GM12801 (cell line): Measurements from ENCODE around the gene RCN1.

ENCODE experiments used
- TF ChIP-seq, protein P1 (sequence below): IDR thresholded peaks from one replicate; pipeline ENCODE4 v1.5.1; 2011; ENCODE audit warnings: control low read depth; ENCODE audit not compliant: insufficient read length; ENCODE audit errors: extremely low read depth

The RCN1 gene

DNA sequence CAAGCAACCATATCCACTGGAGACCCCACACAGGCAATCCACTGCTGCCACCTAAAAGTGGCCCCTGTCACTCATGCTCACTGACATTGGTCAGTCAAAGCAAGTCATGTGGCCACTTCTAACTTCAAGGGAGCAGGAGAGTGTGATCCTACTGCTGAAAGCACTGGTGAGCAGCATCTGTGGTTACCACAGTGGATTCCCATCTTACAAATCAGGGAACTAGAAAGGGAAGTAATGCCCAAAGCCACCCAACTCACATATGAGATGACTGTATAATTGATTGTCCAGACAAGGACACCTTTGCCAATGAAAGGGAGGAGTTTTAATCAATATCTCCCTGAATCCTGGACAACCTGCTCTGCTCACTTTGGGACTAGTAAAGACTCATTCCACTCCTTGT is 17.7 kb downstream of the RCN1 start:
- TF ChIP-seq, protein P1, sequence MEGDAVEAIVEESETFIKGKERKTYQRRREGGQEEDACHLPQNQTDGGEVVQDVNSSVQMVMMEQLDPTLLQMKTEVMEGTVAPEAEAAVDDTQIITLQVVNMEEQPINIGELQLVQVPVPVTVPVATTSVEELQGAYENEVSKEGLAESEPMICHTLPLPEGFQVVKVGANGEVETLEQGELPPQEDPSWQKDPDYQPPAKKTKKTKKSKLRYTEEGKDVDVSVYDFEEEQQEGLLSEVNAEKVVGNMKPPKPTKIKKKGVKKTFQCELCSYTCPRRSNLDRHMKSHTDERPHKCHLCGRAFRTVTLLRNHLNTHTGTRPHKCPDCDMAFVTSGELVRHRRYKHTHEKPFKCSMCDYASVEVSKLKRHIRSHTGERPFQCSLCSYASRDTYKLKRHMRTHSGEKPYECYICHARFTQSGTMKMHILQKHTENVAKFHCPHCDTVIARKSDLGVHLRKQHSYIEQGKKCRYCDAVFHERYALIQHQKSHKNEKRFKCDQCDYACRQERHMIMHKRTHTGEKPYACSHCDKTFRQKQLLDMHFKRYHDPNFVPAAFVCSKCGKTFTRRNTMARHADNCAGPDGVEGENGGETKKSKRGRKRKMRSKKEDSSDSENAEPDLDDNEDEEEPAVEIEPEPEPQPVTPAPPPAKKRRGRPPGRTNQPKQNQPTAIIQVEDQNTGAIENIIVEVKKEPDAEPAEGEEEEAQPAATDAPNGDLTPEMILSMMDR: no peak

DNA sequence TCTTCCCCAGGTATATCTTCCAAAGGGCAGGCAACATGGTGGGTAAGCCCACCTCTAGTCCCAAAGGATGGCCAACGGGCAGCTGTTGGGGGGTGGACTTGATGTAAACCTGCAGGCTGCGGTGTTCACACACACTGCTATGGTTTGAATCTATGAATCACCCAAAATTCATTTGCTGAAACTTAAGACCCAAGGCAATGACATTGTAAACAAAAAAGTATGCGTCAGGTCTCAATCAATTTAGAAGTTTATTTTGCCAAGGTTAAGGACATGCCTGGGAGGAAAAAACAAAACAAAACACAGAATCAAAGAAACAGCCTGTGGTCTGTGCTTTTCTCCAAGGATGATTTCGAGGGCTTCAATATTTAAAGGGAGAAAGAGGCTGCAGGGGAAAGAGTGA is 18.3 kb downstream of the RCN1 start:
- TF ChIP-seq, protein P1: no peak

- TF ChIP-seq, protein P1: no peak
Measured at GRCh38 chr11:32109592-32109991, 18.7 kb downstream of the RCN1 start.

DNA sequence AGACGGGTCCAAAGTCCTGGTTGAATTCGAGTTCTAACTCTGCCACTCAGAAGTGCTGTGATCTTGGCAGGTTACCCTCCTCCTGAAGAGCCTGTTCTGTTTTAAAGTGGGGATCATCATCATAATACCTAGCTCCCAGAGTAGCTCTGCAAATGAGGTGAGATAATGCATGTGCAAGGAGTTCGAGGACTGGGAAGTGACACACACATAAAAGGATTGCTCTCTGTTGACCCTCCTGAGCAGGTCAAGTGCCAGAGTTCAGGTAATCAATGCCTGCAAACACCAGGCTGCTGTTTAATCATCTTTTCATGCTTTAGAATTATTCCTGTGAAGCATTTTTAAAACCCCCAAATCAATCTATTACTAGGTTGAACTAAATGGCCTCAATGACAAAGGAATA is 19.9 kb downstream of the RCN1 start:
- TF ChIP-seq, protein P1: no peak

DNA sequence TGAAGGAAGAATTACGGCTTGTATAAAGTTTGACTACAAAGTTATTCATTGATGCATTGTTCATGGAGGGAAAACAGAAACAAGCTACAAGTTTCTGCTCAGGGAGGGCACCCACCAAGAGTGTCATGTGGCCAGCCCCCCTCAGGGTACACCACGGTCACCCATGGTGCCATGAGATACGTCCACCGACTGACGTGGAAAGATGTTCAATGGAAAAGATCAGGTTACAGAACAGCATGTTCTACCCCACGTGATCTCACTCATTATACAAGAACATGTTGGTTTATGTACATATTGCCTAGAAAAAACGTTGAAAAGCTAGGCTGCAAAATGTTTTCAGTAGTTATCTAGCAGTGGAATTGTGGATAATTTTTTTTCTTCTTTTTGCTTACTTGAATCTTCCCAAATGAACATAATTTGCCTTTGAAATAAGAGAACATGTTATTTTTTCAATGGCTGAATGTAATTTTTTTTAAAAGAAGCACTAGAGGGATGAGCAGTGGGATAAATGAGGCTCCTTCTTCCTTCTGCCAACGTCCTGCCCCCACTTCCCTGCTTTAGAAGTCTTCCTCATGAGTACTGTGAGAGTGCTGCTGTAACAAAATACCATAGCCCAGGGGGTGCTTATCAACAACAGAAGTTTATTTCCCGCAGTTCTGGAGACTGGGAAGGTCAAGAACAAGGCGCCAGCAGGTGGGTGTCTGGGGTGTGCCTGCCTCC is 22.5 kb downstream of the RCN1 start:
- TF ChIP-seq, protein P1: no peak

DNA sequence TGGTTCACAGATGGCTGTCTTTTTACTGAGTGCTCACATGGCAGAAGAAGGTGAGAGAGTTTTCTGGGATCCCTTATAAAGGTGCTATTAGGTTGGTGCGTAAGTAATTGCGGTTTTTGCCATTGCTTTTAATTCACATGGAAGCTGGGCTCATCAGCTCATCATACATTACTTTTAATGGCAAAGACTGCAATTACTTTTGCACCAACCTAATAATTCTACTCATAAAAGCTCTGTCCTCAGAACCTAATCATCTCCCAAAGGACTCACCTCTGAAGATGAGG is 23.0 kb downstream of the RCN1 start:
- TF ChIP-seq, protein P1: no peak

- TF ChIP-seq, protein P1: no peak
Measured at GRCh38 chr11:32115446-32115845, 24.6 kb downstream of the RCN1 start.

DNA sequence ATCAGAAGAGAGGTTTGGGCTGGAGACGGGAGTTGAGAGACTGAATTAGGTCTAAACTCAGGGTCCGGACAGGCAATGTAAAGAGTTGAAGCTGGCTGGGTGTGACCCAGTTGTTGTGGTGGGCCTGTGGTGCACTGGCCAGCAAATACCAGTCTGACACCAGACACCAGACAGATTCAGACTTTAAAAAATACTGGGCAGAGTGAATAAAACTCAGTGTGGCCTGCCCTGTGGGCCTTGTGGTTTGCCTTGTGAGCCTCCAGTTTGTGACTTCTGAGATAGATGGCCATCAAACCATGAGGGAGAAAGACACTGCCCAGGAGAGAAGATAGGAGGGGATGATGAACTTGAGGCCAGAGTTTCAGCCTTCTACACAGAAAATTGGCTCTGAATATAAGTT is 25.8 kb downstream of the RCN1 start:
- TF ChIP-seq, protein P1: no peak
